Measurements from ENCODE around the gene DENND10.
"Not testable (repeated sequence)": the region's sequence is repeated elsewhere in the genome, so short reads cannot be mapped to it uniquely, and the experiment has no call there.

DENND10 gene

GRCh38 chr10:119166564-119166963 is 62.7 kb downstream of the DENND10 start:
- no peak for DNase-seq (ENCODE audit: low spot score)

DNA sequence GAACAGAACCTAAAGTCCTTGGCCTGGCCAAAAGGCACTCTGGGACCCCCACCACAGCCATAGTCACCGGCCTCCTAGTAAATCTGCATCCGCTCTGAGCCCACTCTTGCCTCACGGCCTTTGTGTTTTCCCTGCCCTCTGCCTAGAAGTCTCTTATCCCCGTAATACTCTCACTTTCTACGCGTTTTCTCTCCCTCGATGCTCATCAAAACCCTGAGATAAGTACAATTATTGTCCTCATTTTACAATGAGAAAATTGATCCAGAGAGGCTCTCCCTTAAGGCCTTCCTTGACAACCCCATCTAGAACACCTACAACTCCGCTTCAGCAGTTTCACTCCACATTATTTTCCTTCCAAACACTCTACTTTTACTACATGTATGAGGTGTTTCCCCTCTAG is 63.1 kb downstream of the DENND10 start:
- no peak for DNase-seq (ENCODE audit: low spot score)

- no peak for DNase-seq (ENCODE audit: low spot score)
Observed at GRCh38 chr10:119174109-119174508, 70.2 kb downstream of the DENND10 start.

DNA sequence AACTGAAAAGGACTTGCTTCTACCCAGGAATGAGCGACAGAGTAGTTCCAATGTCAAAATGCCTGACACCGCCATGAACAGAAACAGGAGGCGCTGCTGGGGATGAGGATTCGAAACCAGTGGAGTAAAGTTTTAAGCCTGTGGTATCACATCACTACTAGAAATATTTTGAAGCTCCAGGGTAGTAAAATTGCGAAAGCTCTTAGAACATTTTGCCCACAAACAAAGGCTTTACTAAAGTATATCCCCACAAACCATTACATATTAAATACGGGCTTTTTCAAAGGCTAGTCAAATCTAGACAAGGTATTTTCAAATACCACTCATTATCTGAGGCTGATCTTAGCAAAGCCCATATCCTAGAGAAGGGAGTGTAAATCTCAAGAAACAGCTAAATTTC is 72.3 kb downstream of the DENND10 start:
- no peak for DNase-seq (ENCODE audit: low spot score)

DNA sequence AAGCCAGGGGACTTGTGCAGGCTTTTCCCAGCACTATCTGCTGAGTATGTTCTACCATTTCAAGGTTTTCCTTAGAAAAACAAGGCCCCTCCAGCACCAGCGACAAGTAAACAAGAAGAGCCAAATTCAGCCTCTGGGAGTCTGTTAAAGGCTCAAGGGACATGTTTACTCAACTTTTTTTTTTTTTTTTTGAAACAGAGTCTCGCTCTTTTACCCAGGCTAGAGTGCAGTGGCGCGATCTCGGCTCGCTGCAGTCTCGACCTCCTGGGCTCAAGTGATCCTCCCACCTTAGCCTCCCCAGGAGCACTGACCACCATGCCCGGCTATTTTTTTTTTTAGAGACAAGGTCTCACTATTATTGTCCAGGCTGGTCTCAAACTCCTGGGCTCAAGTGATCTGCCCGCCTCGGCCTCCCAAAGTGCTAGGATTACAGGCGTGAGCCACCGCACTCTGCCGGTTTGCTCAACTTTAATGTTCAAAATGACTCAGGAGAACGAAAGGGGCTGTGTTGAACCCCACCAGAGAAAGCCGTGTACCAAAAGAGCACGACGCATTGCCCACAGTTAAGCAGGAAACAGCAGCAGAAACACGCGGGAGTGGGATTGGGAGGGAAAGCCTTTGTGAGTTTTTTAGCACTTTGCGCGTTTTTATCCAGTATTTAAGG is 73.9 kb downstream of the DENND10 start:
- DNase-seq (ENCODE audit: low spot score): peak; percentile 14

DNA sequence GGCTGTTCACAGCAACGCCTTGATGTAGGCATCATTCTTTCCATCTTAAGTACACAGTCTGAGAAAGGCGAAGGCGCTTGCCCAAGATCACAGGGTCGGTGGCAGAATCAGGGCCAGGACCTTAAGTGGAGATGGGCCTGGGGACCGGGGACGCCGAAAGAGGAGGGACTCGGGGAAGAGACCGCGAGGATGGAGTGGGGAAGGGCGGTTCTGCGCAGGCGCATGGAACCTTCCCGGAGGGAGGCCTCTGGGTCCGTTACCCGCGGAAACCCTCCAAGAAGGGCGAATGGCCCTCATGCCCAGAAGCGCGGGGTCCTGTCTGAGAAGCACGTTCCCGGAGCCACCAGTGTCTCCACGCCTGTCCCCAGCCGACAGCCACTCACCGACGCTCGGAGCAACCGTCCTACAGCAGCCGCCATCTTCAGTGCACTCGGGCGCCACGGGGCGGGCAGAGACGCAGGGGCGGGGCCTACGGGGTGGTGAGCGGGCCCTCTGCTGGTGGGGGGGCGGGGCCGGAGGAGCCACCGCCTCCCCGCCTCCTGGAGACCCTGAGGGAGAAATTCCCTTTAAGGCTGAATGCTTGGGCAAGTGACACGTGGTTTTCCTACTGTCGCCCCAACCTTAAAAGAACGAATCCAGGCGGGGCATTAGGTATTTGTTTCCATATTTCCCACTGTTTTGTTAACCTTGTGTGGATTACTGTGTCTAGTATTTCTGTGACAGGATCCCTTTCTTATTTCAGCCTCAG is 74.6 kb downstream of the DENND10 start, which contains the start of gene PRDX3:
Gene PRDX3 (minus strand): TSS at position 441 of the 748 bp plus-strand sequence. CDS start 22 bp downstream, at position 419.
- DNase-seq (ENCODE audit: low spot score): peak; percentile 88

DNA sequence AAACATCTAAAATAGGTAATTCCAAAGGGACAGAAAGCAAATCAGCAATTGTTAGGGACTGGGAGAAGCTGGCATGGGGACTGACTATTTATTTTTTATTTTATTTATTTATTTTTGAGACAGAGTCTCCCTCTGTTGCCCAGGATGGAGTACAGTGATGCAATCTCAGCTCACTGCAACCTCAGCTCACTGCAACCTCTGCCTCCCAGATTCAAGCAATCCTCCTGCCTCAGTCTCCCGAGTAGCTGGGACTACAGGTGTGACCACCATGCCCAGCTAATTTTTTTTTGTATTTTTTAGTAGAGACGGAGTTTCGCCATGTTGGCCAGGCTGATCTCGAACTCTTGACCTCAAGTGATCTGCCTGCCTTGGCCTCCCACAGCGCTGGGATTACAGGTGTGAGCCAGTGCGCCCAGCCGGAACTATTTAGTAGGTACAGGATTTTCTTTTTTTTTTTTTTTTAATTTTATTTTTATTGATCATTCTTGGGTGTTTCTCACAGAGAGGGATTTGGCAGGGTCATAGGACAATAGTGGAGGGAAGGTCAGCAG is 77.0 kb downstream of the DENND10 start:
- DNase-seq (ENCODE audit: low spot score): not testable (repeated sequence)

DNA sequence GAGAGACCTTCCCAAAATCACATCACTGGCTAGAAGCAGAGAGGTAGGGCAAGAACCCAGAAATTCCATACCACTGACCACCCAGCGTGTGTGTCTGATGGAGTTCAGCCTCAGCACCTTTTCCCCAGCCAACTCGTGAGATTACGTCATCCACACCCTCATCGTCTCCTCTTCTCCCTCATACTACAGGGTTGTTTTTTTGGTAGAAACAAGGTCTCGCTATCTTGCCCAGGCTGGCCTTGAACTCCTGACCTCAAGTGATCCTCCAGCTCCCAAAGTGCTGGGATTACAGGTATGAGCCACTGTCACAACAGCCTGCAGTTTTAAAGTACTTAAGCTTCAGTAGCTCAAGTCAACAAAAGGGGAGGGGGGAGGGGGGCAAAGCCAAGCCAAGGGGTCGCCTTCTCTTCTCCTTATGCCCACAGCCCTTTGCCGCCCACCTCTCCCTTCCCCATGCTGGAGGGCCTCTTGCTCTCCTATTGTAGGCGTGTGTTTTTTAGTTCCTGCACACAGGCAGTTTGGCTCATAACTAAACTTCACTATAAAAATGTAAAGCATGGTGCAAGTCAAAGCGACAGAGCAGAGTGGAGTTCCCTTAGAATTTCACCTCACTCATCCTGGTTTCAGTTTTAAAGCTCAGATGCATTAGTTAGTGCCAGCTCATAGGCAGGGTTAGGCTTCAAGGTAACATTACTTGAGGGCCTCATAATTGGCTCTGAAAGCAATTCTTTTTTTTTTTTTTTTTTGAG is 79.9 kb downstream of the DENND10 start:
- DNase-seq (ENCODE audit: low spot score): no peak
